GM21381 (cell line): ENCODE results near the gene CRTC2.

Source experiments
- ATAC-seq: cut with Tn5 transposase; IDR thresholded peaks from one replicate; pipeline ENCODE4 v1.9.1; 2021; ENCODE audit warnings: mild to moderate bottlenecking, moderate library complexity; ENCODE audit not compliant: unreplicated experiment

The CRTC2 gene

DNA sequence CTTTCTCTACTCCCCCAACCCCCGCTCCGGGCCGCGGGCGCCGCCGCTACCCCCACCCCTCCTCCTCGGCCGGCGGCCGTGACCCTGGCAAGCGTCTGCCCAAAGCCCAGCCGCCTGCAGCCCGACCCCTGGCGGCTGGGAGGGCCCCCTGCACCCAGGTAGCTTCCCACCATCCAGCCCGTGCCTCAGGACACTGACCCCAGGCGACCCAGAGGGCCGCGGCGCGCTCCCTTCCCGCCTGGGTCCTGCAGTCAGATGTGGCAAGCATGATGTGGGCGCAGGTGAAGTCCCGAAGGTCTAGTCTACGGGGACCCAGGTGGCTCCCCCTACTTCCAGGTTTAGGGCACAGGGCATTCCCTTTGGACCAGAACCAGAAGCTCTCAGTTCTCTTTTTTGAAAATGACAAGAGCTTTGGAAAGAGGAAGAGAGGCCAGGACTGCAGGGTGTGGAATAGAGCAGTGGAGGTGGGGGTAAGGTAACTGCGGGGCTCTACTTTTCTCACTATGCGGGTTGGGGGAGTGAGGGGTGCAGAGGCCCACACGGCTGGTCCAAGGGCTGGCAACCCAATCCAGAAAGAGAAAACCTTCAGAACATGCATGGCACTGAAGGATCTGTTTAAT is 11.7 kb downstream of the CRTC2 start, which contains the start of gene DENND4B:
TSS of gene DENND4B (minus strand) at position 97 of the 620 bp plus-strand sequence. CDS start 2,344 bp downstream, outside the sequence.
- ATAC-seq = peak; percentile 67

GRCh38 chr1:153945795-153946621 is 12.4 kb downstream of the CRTC2 start:
- peak; percentile 68 for ATAC-seq

DNA sequence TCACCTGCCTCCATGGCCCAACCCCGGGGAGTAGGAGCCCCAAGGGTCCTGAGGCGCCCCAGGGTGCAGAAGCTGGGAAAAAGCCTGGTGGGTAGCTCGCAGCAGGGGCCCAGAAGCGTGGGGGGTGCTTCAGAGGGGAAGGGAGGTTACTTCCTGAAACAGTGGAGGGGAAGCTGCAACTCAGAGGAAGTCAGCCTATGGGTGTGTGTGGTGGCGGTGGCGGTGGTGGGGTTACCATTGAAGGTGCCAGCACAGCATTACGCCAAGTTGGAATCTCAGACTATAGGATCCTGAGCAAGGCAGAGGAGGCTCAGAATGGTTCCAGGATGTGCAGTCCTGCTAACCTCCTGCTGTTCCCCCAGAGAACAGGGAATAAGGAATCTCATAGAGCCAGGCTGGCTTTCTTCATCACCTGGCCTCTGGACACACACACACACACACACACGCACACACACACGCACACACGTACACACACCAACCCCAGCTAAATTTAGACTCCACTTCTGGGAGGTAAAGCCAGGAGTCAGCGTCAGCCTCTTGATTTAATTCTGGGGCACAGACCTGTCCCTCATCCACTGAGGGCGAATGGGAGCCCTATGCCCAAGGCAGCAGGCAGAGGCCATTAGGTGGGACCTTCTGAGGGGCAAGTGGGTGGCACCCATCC is 13.1 kb downstream of the CRTC2 start:
- no peak for ATAC-seq

DNA sequence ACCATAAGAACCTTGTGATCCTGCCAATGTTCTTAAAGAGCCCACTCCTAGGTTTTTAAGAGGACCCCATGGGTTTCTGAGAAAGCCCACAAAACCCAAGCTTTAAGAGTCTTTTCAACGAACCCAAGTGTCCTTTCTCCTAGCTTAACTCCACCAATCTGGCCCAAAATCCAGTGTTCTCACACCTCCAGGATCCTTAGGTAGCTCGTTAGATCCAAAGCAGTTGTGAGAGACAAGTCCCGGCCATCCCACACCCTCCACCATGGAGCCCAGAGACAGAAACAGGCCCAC is 13.6 kb downstream of the CRTC2 start:
- no peak for ATAC-seq

DNA sequence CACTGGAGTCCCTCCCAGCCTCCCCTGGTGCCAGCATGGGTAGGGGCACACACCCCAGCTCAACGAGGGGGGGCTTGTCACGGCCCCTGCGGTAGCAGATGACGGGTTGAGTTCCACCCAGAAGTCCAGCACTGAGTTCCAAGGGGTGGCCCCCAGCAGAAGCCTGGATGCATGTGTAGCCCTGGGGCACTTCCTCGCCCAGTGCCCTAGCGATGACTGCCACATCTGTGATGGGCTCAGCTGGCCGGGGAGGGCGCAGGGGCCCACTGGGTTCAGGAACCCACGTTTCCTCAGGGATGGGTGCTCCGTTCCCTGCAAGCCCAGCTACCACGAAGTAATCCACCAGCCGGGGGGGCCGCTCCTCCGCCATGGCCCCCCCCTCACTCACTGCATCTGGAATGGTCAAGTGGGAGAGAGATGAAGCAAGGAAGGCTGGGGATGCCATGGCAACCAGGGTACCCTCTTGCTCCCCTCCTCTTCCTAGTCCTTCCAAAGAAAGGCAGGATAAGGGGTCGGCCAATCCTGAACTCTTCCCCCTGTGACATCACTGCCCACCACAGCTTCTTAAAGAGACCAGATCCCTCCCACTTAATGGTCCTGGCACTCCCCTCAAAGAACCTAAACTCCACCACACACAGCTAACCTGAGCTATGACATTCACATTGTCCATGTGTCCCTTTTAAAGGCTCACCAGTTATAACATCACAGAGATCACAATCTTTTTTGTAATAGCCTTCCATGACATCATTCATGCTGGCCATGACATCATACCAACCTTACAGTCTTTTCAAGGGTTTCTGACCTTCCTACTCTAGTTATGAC is 14.2 kb downstream of the CRTC2 start:
- ATAC-seq = no peak

- no peak for ATAC-seq
Measured at GRCh38 chr1:153942766-153943549, 15.5 kb downstream of the CRTC2 start.

DNA sequence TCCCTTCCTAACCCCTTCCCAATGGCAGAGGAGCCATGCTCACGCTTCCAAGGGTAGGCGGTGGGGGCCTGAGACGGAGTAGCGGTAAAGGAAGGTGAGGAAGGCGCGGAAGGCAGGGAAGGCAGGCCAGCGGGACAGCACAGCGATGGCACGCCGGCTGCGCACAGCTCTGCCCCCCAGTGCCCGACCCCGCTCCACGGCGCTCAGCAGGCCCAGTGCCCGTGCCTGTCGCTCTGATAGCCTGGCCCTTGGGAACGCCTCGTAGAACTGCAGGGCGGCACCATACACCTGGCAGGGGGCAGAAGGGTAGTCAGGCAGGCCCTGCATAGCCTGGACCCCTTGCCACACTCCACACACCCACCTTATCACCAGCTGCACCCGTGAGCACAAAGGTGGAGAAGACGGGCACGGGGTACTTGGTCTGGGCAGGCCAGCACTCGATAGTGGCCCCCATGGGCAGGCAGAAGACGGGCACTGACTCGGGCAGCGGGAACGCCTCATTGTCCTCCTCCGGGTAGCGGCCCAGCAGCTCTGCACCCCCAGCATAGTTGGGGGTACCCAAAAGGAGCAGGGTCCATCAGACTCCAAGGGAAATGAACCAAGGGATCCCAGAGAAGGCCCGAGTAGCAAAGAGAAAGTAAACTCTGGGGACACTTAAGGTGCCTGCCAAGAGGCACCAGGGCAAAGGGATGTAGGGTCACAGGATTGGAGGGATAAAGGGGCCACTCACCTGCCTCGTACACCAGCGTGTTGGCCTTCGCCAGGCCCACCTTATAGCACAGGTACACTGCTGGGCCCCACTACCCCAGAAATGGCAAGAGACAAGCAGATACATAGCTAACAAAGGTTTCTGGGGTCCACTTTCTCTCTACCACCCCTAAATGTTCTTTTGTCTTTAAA is 16.3 kb downstream of the CRTC2 start:
- ATAC-seq = no peak

GRCh38 chr1:153940756-153941155 is 17.7 kb downstream of the CRTC2 start:
- no peak for ATAC-seq

- no peak for ATAC-seq
Measured at GRCh38 chr1:153939476-153939875, 18.9 kb downstream of the CRTC2 start.

GRCh38 chr1:153938996-153939395 is 19.4 kb downstream of the CRTC2 start:
- ATAC-seq = no peak

- ATAC-seq = no peak
Measured at GRCh38 chr1:153937331-153937730, 21.1 kb downstream of the CRTC2 start.

- no peak for ATAC-seq
Measured at GRCh38 chr1:153936011-153936802, 22.2 kb downstream of the CRTC2 start.

GRCh38 chr1:153934746-153935145 is 23.7 kb downstream of the CRTC2 start:
- no peak for ATAC-seq

- no peak for ATAC-seq
Measured at GRCh38 chr1:153933955-153934354, 24.5 kb downstream of the CRTC2 start.

DNA sequence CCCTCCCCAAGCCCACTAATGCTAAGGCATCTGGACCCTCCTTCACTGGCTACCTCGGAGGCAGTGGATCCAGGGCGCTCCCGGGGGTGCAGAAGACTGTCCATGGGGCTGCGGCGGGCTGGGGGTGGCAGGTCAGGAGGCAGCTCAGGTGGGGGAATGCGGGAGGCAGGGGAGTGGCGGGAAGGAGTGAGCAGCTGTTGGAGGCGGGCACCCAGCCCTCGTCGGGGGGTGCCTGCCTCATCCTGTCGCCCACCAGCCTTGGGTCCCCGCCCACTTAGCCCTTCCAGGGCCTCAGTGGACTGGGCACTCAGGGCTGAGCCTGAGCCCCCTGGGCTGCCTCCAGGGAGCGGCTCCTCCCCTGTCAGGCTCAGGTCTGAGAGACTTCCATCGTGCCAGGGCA is 25.0 kb downstream of the CRTC2 start:
- no peak for ATAC-seq

DNA sequence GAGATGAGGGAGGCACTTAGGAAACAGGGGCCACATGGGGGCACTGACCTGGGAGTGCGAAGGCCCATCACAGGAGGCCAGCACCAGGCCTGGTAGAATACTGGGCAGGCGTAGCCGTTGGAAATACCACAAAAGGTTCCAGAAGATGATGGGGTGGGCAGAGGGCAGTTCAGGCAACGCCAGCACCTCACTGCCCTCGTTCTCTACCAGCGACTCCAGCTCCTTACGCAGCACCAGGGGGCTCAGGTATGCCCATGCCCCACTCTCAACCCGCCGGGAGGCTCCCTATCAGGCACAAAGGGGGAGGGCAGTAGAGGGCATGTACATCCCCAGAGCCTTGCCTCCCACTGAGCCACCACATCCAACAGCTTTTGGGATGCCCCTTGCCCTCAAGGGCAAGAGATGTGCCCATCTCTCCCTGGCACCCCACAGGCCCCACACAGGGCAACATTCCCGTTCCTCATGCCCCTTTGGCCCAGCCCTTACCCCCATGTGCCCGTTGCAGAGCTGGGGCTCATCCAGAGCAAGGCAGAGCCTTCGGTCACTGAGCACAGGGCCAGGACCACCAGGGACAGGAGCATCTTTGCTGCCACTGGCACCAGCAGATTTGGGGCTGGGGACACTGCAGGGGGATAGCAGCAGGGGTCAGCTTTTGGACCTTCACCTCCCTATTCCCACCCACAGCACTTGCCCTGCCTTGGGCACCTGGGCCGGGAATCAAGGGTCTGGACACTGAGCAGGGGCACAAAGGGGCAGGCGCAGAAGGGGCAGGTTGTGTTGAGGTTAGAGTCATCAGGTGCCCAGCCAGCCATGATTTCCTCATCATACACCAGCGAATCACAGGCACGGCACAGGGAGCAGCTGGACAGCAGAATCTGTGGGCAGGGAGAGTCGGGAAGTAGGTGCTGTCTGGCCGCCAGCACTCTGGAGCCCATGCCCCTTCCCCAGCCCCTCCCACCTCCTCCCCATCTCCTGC is 26.0 kb downstream of the CRTC2 start:
- ATAC-seq = no peak
